HepG2 (cell line): Measurements from ENCODE around the gene IL1RAPL2. TPM values are rescaled to one million over a fixed set of nuclear protein-coding genes. Genes with fewer than 3 reads are reported as not detected.

ENCODE experiments used
- ATAC-seq: fragments of 200-7000 bp; cut with Tn5 transposase; 3 replicates; pipeline ENCODE4 v1.9.1; 2020; ENCODE audit warnings: mild to moderate bottlenecking, moderate library complexity
- BruUV-seq: library from RNA; stranded (reverse); fragments of 400-500 nt; replicated peaks from 2 replicates; lab custom pipeline; 2021; lab: Mats Ljungman, UMichigan
- CTCF ChIA-PET: fragments of 300-600 bp; formaldehyde crosslinking; extraction: SDS; loops from one replicate; lab custom pipeline; 2021; ENCODE audit warnings: low total read pairs, inconsistent platforms, low intra/inter-chr PET ratio; lab: Yijun Ruan, JAX
- POLR2A ChIA-PET: fragments of 350-600 bp; sonication (Branson Sonifier 250); formaldehyde crosslinking; loops from one replicate; lab custom pipeline; 2020; ENCODE audit warnings: antibody characterized with exemption, inconsistent platforms; lab: Yijun Ruan, JAX
- DNase-seq: peaks from one replicate; pipeline ENCODE4 v3.0.0-alpha.2; 2015; ENCODE audit warnings: low spot score
- FAIRE-seq: peaks from 3 replicates; lab custom pipeline; 2011; peaks lifted over from hg19 to GRCh38; lab: Jason Lieb, UNC
- H2AFZ ChIP-seq: one replicate; pipeline ENCODE4 v1.6.1; 2011; ENCODE audit warnings: low read length, inconsistent platforms
- H3K27ac ChIP-seq: fragments of 300-600 bp; 3 replicates; pipeline ENCODE4 v1.8.0; 2011; ENCODE audit warnings: mixed run types, mild to moderate bottlenecking, mixed read lengths, low read length, inconsistent platforms; ENCODE audit not compliant: insufficient read depth; ENCODE audit errors: extremely low read length
- H3K27me3 ChIP-seq, 2 experiments: fragments of 200-600 bp in 1 of 2; 2 replicates in 1 of 2; 3 replicates in 1 of 2; pipeline versions ENCODE4 v1.6.0 to v1.8.0; 2011; ENCODE audit warnings: low read length in 2 of 2, mild to moderate bottlenecking in 2 of 2, moderate library complexity in 2 of 2, inconsistent platforms in 1 of 2; ENCODE audit not compliant: insufficient read depth in 2 of 2, control insufficient read depth in 1 of 2
- H3K36me3 ChIP-seq, 2 experiments: fragments of 200-600 bp in 1 of 2; replicated peaks in 1 of 2; 2 replicates in 1 of 2; 3 replicates in 1 of 2; pipeline versions ENCODE4 v1.5.1 to v1.8.0; 2011; ENCODE audit warnings: low read length in 2 of 2, inconsistent platforms in 1 of 2; ENCODE audit not compliant: insufficient read depth in 2 of 2, control insufficient read depth in 1 of 2
- H3K4me1 ChIP-seq: 2 replicates; pipeline ENCODE4 v1.5.1; 2012; ENCODE audit warnings: low read length, inconsistent platforms; ENCODE audit not compliant: insufficient read depth
- H3K4me2 ChIP-seq: 2 replicates; pipeline ENCODE4 v1.6.0; 2011; ENCODE audit warnings: low read depth, low read length, inconsistent platforms
- H3K4me3 ChIP-seq, 3 experiments: fragments of 200-600 bp in 1 of 3; sonication (generic), shearing (Covaris generic) in 1 of 3; replicated peaks in 1 of 3; 2 replicates each; pipeline ENCODE4 v1.5.1; 2011 to 2016; ENCODE audit warnings: low read length in 3 of 3, inconsistent platforms in 2 of 3, low read depth in 2 of 3, mild to moderate bottlenecking in 2 of 3, control low read depth in 1 of 3, mixed read lengths in 1 of 3; ENCODE audit not compliant: insufficient read depth in 1 of 3
- H3K79me2 ChIP-seq: one replicate; pipeline ENCODE4 v1.6.1; 2011; ENCODE audit warnings: low read length, inconsistent platforms; ENCODE audit not compliant: insufficient read depth
- H3K9ac ChIP-seq: 2 replicates; pipeline ENCODE4 v1.6.0; 2011; ENCODE audit warnings: mild to moderate bottlenecking, low read depth, low read length, inconsistent platforms; ENCODE audit not compliant: insufficient read depth
- H3K9me3 ChIP-seq: 2 replicates; pipeline ENCODE4 v1.5.1; 2012; ENCODE audit warnings: mild to moderate bottlenecking, low read length
- H4K20me1 ChIP-seq: 2 replicates; pipeline ENCODE4 v1.6.0; 2011; ENCODE audit warnings: inconsistent platforms, mild to moderate bottlenecking, low read length, moderate library complexity; ENCODE audit not compliant: insufficient read depth
- KAT7 ChIP-seq: IDR thresholded peaks from 2 replicates; pipeline ENCODE4 v1.6.1; 2018; ENCODE audit warnings: borderline replicate concordance, missing compliant biosample characterization
- PRDM10 ChIP-seq: sonication (generic); formaldehyde crosslinking; IDR thresholded peaks from 2 replicates; pipeline ENCODE4 v1.4.0; 2020; ENCODE audit warnings: low read depth, missing genetic modification reagents
- RFX1 ChIP-seq: fragments of 450-650 bp; IDR thresholded peaks from 2 replicates; pipeline ENCODE4 v1.6.1; 2017
- SALL2 ChIP-seq: sonication (generic); formaldehyde crosslinking; IDR thresholded peaks from 2 replicates; pipeline ENCODE4 v1.8.1; 2023; ENCODE audit warnings: mild to moderate bottlenecking, missing genetic modification reagents, inconsistent platforms
- SMC3 ChIP-seq: IDR thresholded peaks from 2 replicates; pipeline ENCODE4 v1.6.1; 2011; ENCODE audit warnings: low read length, improper control_type of control experiment
- TSC22D2 ChIP-seq: sonication (generic); formaldehyde crosslinking; IDR thresholded peaks from 2 replicates; pipeline ENCODE4 v1.5.1; 2020; ENCODE audit warnings: missing genetic modification reagents, mild to moderate bottlenecking, borderline replicate concordance
- ZNF160 ChIP-seq: sonication (generic); formaldehyde crosslinking; IDR thresholded peaks from 2 replicates; pipeline ENCODE4 v1.8.0; 2022; ENCODE audit warnings: mild to moderate bottlenecking, inconsistent platforms, missing genetic modification reagents
- ZNF629 ChIP-seq: sonication (generic); formaldehyde crosslinking; conservative IDR thresholded peaks from 2 replicates; pipeline ENCODE4 v1.5.0; 2020; ENCODE audit warnings: missing genetic modification reagents
- WGBS: methylation state at CpG from one replicate; pipeline ENCODE4 v1.1.6; 2017; ENCODE audit warnings: low lambda C conversion rate; 5-methylcytosine and 5-hydroxymethylcytosine counted together
- in situ Hi-C: cut with HindIII; loops from 2 replicates; pipeline ENCODE4 v1.10.0; 2017; ENCODE audit warnings: low pct_unique_long_range_greater_than_20kb; ENCODE audit not compliant: extremely low pct_ligation_motif_present
- intact Hi-C: fragments of 100-400 bp; cut with micrococcal nuclease; formaldehyde crosslinking; loops from one replicate; pipeline ENCODE4 v1.10.0; 2022; ENCODE audit not compliant: unreplicated experiment
- polyA plus RNA-seq, 8 experiments: library from polyadenylated mRNA; depleted of rRNA in 3 of 8; stranded (reverse) in 7 of 8; unstranded in 1 of 8; fragments of >200 nt; fragmentation: Illumina TruSeq in 4 of 8; extraction: Trizol in 4 of 8; gene quantifications; 2 replicates each; pipeline versions ENCODE4 v1.2.1 to v1.2.3, GENCODE V29; 2011 to 2016; ENCODE audit warnings: low read depth in 4 of 8, missing spikeins in 1 of 8, mixed read lengths in 1 of 8; ENCODE audit not compliant: insufficient read depth in 1 of 8
- total RNA-seq, 5 experiments: library from RNA; depleted of rRNA; stranded (reverse); fragments of >200 nt; fragmentation: Illumina TruSeq; extraction: Trizol; gene quantifications; 2 replicates each; pipeline ENCODE4 v1.2.3, GENCODE V29; 2016; ENCODE audit warnings: low read depth in 1 of 5

Gene IL1RAPL2
- total and polyA plus RNA-seq, 2 of the 13 experiments (the other 11 are each of a cell fraction or from before 2014, with no cell fraction given): not detected

- H3K4me1 ChIP-seq: no peaks in the 10 kb centered on the region
- 0% methylated on average over 1 of the region's 1 CpG for WGBS
- H3K36me3 ChIP-seq: no peaks in the 10 kb centered on the region
- H2AFZ ChIP-seq: no peak overlapping the region
- ChIA-PET CTCF (no interaction called here), POLR2A (no interaction called here)
- TF ChIP-seq TSC22D2: no peak
- TF ChIP-seq SMC3: no peak
- no peak for TF ChIP-seq RFX1
- no peak for TF ChIP-seq ZNF629 (CRISPR knock-in tag)
- TF ChIP-seq SALL2 (CRISPR knock-in tag): no peak
- no peak for TF ChIP-seq KAT7
- no peak for TF ChIP-seq PRDM10 (CRISPR knock-in tag)
- no peak for TF ChIP-seq ZNF160 (CRISPR knock-in tag)
- no peaks in the 10 kb centered on the region for H4K20me1 ChIP-seq
- no TSS peak for BruUV-seq
- intact Hi-C loops (no loop called here), in situ Hi-C loops (no loop called here)
- no peaks in the 10 kb centered on the region for H3K79me2 ChIP-seq
- no peak overlapping the region for H3K9ac ChIP-seq
- no peaks in the 10 kb centered on the region for H3K27me3 ChIP-seq
- DNase-seq (no peak), FAIRE-seq (no peak), ATAC-seq (no peak)
- no peaks in the 10 kb centered on the region for H3K9me3 ChIP-seq
- H3K4me2 ChIP-seq: no peak overlapping the region
- no peak overlapping the region for H3K27ac ChIP-seq
- no peak overlapping the region for H3K4me3 ChIP-seq
Observed at GRCh38 chrX:105462186-105462585, 896.2 kb downstream of the IL1RAPL2 start.
